NCI-H1930 (cell line): ENCODE data around the gene SLC5A12.

Experiments used
- DNase-seq, 2 experiments: peaks; one replicate each; lab custom pipeline; 2025; lab: John Stamatoyannopoulos, UW

The SLC5A12 gene

GRCh38 chr11:26721948-26722475 lies at the start of gene SLC5A12:
TSS of gene SLC5A12 (minus strand) at chr11:26722060. CDS start at chr11:26721714, 346 bp downstream.
- DNase-seq, result no peak

- no peak for DNase-seq
These were observed 47.2 kb upstream of the SLC5A12 start for GRCh38 chr11:26769027-26769426.

GRCh38 chr11:26767060-26767459 lies 45.2 kb upstream of the SLC5A12 start:
- no peak for DNase-seq

GRCh38 chr11:26765323-26765722 lies 43.5 kb upstream of the SLC5A12 start:
- no peak for DNase-seq

GRCh38 chr11:26764825-26765224 lies 43.0 kb upstream of the SLC5A12 start:
- no peak for DNase-seq

GRCh38 chr11:26764315-26764714 lies 42.5 kb upstream of the SLC5A12 start:
- no peak for DNase-seq

GRCh38 chr11:26762089-26762488 lies 40.2 kb upstream of the SLC5A12 start:
- no peak for DNase-seq

- no peak for DNase-seq
These were observed 39.5 kb upstream of the SLC5A12 start for GRCh38 chr11:26761361-26761809.

GRCh38 chr11:26757995-26758394 lies 36.1 kb upstream of the SLC5A12 start:
- no peak for DNase-seq

- DNase-seq, result no peak
These were observed 33.9 kb upstream of the SLC5A12 start for GRCh38 chr11:26755762-26756161.

GRCh38 chr11:26753723-26754504 lies 32.1 kb upstream of the SLC5A12 start:
- peak; percentile 13 to 49 for DNase-seq

- DNase-seq, result no peak
These were observed 28.1 kb upstream of the SLC5A12 start for GRCh38 chr11:26749927-26750326.

GRCh38 chr11:26743622-26744021 lies 21.8 kb upstream of the SLC5A12 start:
- DNase-seq, result no peak

GRCh38 chr11:26742966-26743365 lies 21.1 kb upstream of the SLC5A12 start:
- DNase-seq, result no peak

GRCh38 chr11:26741036-26741435 lies 19.2 kb upstream of the SLC5A12 start:
- no peak for DNase-seq

- DNase-seq, result no peak
These were observed 17.7 kb upstream of the SLC5A12 start for GRCh38 chr11:26739366-26740073.

GRCh38 chr11:26734691-26735090 lies 12.8 kb upstream of the SLC5A12 start:
- DNase-seq, result no peak

GRCh38 chr11:26731084-26731456 lies 9.2 kb upstream of the SLC5A12 start:
- DNase-seq, result no peak

GRCh38 chr11:26730414-26731083 lies 8.7 kb upstream of the SLC5A12 start:
- DNase-seq, result no peak

- no peak for DNase-seq
These were observed 7.4 kb upstream of the SLC5A12 start for GRCh38 chr11:26729284-26729683.

GRCh38 chr11:26726960-26727359 lies 5.1 kb upstream of the SLC5A12 start:
- DNase-seq, result no peak

GRCh38 chr11:26719998-26720397 lies 1.9 kb downstream of the SLC5A12 start:
- DNase-seq, result no peak
